GM19463 (cell line): Measurements from ENCODE around the gene CNOT10.
"Not testable (repeated sequence)": the region's sequence is repeated elsewhere in the genome, so short reads cannot be mapped to it uniquely, and the experiment has no call there.

Experiments used
- ATAC-seq: cut with Tn5 transposase; IDR thresholded peaks from one replicate; pipeline ENCODE4 v1.9.1; 2021; ENCODE audit warnings: mild to moderate bottlenecking, moderate library complexity; ENCODE audit not compliant: unreplicated experiment

CNOT10 gene, protein sequence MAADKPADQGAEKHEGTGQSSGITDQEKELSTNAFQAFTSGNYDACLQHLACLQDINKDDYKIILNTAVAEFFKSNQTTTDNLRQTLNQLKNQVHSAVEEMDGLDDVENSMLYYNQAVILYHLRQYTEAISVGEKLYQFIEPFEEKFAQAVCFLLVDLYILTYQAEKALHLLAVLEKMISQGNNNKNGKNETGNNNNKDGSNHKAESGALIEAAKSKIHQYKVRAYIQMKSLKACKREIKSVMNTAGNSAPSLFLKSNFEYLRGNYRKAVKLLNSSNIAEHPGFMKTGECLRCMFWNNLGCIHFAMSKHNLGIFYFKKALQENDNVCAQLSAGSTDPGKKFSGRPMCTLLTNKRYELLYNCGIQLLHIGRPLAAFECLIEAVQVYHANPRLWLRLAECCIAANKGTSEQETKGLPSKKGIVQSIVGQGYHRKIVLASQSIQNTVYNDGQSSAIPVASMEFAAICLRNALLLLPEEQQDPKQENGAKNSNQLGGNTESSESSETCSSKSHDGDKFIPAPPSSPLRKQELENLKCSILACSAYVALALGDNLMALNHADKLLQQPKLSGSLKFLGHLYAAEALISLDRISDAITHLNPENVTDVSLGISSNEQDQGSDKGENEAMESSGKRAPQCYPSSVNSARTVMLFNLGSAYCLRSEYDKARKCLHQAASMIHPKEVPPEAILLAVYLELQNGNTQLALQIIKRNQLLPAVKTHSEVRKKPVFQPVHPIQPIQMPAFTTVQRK

DNA sequence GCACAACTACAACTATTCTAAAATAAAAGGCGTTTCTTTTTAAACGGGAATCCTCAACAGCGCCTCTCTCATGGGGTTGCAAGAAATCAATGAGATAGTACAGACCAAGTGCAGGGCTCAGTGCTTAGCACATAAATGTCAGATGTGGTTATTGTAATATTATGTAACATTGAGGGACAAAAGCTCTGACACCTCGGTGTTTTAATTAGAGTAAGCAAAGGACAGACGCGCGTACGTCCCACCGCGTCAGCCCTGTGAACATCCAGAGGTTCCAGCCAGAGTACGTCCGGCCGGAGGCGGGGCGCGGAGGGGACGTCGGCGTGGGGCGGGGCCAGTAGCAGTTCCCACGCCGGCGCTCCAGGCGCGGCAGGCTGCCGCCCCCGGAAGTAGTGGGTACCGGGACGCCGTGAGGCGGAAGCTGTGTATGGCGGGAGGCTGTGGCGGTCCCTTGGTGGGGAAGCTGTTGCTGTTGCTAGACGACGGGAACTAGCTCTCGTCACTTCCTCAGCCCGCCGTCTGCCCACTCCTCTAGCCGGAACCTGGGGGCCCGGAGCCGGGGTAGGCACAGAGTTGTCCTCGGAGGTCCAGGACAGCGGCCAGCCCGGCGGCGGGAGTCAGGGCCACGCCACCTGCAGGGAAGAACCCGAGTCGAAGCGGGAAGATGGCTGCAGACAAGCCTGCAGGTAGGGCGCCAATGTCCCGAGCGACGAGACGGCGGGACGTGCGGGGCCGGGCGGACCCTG is at the start of gene CNOT10:
Gene CNOT10, plus strand, starts transcription at position 389 of the 743 bp plus-strand sequence. Its CDS starts 273 bp downstream, at position 662.
- peak; percentile 97 for ATAC-seq

DNA sequence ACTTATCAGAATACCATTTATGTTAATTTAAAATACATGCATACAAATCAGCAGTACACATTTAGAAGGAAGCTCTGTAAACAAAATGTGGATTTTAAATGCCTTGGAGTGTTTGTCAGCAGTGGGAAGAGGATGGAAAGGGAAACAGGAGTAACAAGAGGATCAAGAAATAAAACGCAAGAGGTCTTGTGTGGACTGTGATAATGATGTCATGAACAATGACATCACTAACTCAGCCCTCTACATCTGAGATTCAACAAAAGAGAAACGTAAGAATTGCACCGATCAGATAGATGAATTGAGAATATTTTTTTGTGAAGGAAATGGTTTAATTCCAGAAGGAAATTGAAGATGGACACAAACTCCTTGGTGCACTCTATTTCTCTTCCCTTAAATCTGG is 44.0 kb upstream of the CNOT10 start:
- no peak for ATAC-seq

DNA sequence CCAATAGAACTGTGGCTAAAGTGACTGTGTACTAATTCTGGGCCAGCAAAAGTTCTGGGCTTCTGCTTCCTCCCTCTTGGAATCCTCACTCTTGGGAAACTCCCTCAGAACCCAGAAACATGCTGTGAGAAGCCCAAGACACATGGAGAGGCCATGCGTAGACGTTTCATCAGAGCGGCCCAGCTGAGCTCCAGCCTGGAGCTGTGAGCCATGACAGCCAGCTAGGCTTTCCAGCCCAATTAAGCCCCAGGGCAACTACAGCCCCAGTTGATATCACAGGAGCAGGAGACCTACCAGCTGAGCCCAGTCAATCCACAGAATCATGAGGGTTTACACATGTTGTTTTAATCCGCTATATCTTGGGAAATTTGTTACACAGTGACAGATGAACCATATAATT is 43.6 kb upstream of the CNOT10 start:
- no peak for ATAC-seq

DNA sequence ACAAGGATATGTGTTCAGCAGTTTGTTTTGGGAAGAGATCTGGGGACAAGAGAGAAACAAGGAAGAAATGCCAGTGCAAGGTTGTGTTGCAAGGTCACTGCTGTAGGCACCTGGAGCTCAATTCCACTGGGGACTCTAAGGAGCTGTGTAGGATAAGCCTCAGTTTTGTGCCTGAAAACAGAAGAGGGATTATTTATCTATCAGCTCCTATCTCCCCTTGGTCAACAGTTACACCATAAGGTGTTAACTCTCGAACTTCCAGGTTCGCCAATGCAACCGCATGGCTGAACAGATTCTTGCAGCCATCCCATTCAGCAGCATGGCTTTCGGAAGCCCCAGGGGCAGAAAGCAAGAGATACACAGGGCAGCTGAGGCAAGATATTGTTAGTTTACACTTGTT is 41.6 kb upstream of the CNOT10 start:
- no peak for ATAC-seq

DNA sequence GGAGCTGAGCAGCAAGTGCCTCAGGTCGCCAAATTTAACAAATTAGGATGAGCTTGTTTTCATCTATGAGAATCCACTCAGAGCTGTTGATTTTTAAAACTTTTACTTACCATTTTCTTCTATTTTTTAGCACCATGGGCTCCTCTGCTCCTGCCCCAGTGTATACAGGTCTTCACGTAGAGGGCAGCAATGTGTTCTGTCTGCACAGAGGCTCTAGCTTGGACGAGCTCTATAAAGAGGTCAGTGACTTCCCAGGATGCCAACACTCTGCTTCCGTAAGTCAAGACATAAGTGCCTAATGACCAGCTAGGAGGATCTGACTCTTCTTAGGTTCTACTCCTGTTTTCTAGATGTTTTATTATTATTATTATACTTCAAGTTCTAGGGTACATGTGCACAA is 41.2 kb upstream of the CNOT10 start:
- ATAC-seq, result no peak

DNA sequence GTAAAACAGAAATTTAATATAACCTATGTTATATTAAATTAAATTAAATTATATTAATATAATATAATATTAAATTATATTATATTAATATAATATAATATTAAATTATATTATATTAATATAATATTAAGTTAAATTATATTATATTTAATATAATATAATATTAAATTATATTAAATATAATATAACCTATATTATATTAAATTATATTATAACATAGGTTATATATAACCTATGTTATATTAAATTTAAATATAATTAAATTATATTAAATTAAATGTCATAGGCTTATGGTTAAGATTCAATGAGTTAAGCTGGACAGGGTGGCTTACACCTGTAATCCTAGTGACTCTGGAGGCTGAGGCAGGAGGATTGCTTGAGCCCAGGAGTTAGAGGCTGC is 40.6 kb upstream of the CNOT10 start:
- ATAC-seq, result no peak

DNA sequence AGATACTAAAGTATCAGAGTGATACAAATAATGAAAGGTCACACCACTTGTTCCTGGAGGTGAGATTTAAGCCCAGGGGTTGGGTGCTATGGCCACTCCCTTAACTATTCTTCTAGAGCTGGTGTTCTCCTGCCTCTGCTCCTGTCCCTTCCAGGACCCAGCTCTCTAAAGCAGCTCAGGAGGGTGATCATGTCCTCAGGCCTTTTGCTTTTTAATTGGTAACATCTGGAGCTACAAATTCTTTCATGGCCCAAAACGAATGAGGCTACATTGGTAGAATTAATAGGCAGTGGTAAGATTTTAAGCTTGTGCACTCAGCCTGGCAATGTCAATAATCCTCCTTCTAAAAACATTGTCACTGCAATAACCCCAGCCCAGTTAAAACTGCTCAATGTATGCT is 38.2 kb upstream of the CNOT10 start:
- ATAC-seq, result no peak

DNA sequence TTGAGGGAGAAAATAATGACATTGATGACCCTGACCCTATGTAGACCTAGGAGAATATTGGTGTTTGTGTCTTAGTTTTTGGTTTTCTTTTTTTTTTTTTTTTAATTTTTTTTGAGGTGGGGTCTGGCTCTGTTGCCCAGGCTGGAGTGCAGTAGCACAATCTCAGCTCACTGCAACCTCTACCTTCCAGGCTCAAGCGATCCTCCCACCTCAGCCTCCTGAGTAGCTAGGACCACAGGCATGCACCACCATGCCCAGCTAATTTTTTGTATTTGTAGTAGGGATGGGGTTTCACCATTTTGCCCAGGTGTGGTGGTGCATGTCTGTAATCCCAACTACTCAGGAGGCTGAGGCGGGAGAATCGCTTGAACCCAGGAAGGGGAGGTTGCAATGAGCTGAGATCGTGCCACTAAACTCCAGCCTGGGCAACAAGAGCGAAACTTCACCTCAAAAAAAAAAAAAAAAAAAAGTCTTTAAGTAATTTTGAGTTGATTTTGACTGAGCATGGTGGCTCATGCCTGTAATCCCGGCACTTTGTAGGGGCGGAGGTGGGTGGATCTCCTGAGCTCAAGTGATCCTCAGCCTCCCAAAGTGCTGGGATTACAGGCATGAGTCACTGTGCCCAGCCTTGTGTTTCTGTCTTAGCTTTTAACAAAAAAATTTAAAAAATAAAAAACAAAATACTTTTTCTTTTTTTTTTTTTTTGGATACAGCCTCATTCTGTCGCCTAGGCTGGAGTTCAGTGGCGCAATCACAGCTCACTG is 32.5 kb upstream of the CNOT10 start:
- not testable (repeated sequence) for ATAC-seq

DNA sequence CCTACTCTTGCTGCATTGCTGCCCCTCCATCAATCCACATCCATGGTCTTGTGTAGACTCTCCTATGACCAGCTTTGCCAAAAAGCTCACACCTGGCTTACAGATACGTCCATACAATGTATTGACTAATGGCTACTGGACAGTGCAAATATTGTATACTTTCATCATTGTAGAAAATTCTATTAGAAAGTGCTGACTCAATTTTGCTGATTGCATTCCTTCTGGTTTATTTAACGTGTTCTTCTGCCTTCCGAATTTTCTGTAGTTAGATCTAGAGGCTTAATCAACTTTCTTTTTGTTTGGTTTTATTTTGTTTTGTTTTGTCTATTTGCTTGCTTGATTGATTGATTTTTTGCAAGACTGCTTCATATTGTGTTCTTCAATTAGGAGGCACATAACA is 29.8 kb upstream of the CNOT10 start:
- ATAC-seq, result no peak

DNA sequence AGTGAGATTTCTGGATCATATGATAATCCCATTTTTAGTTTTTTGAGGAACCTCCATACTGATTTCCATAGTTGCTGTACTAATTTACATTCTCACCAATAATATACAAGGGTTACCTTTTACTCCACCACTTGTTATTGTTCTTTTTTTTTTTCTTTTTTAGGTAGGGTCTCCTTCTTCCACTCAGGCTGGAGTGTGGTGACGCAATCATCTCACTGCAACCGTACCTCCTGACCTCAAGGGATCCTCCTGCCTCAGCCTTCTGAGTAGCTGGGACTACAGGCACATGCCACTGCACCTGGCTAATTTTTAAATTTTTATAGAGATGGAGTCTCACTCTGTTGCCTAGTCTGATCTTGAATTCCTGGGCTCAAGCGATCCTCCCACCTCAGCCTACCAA is 24.4 kb upstream of the CNOT10 start:
- ATAC-seq, result no peak

DNA sequence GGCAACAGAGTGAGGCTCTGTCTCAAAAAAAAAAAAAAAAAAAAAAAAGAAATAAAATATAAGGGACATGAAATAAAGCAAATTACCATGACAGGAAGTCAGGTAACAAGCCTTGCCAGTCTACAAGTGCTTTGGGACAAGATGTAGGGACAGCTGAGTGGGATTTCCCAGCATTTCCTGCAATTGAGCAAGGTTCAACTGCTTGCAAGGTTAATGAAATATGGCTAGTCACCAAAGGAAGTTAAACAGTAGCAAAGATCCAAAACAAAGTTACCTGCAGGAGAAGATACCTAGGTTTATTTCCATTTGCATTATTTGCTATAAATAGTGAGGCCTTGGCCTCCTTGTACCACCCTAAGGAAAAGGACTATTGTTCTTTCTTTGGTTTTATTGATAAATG is 22.3 kb upstream of the CNOT10 start:
- no peak for ATAC-seq

DNA sequence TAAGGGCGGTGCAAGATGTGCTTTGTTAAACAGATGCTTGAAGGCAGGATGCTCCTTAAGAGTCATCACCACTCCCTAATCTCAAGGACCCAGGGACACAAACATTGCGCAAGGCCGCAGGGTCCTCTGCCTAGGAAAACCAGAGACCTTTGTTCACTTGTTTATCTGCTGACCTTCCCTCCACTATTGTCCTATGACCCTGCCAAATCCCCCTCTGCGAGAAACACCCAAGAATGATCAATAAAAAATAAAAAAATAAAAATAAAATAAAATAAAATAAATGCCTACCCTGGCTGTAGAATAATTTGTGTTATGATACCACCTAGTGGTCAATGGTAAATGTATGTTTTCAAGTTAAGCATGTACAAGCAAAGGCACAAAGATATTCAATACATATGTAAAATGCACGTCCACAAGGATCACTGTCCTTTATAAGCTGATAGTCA is 20.3 kb upstream of the CNOT10 start:
- ATAC-seq, result not testable (repeated sequence)

DNA sequence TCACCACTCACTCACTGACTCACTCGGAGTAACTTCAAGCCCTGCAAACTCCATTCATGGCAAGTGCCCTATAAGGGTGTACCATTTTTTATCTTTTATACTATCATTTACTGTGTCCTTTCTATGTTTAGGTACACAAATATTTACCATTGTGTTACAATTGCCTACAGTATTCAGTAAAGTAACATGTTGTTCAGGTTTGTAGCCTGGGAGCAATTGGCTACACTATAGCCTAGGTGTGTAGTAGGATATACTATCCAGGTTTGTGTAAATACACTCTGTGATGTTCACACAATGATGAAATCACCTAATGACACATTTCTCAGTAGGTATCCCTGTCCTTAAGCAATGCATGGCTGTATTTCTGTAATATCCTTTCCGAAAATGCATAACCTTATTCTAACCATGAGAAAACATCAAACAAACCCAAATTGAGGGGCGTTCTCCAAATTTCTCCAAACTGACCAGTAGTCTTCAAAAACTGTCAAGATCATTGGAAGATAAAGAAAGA is 17.9 kb upstream of the CNOT10 start:
- no peak for ATAC-seq

DNA sequence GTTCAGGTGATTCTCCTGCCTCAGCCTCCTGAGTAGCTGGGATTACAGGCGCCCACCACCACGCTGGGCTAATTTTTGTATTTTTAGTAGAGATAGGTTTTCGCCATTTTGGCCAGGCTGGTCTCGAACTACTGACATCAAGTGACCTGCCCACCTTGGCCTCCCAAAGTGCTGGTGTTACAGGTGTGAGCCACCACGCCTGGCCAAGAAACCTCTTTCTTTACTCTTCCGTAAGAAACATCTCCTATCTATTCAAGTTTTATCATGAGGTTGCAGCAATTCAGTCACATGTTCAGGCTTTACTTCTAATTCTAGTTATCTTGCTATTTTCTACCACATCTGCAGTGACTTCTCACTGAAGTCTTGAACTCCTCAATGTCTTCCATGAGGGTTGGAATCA is 15.8 kb upstream of the CNOT10 start:
- ATAC-seq, result not testable (repeated sequence)

DNA sequence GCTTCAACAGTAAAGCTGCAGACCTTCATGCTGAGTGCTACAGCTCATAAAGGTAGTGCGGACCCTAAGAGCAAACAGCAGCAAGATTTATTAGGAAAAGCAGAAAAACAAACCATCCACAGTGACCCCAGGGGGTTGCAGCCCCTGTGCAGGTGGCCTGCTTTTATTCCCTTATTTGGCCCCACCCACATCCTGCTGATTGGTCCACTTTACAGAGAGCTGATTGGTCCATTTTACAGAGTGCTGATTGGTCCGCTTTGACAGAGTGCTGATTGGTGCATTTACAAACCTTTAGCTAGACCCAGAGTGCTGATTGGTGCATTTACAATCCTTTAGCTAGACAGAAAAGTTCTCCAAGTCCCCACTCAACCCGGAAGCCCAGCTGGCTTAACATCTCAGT is 11.3 kb upstream of the CNOT10 start:
- not testable (repeated sequence) for ATAC-seq

DNA sequence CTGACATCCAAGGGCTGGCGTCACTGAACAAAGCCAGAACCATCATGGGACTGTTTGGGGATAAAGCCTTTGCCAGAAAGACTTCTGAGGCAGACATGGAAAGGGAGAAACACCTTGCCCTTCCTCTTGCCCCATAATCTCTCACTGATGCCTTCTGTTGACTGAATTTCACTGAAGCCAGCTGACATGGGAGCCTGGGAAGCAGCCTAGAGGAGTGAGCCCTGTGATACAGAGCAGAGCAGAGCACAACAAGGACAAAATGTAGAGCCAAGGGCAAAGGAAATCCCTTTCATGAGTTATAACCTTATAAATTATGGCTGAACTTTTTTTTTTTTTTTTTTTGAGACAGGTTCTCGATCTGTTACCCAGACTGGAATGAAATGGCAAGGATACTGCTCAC is 9.8 kb upstream of the CNOT10 start:
- ATAC-seq, result no peak

DNA sequence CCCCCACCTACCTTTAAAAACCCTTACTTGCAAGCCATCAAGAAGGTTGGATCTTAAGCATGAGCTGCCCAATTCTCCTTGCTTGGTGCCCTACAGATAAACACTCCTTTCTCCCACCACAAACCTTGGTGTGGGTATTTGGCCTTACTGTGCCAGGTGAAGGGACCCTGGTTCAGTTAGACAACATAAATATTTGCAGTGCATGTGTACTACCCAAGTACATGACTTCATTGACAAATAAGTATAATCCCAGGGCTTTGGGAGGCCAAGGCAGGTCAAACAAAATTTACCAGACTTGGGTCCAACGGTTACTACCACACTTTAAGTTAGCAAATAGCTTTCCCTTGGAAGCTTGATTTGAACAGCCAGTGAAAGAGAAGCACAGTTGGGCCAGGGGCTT is 9.3 kb upstream of the CNOT10 start:
- no peak for ATAC-seq

DNA sequence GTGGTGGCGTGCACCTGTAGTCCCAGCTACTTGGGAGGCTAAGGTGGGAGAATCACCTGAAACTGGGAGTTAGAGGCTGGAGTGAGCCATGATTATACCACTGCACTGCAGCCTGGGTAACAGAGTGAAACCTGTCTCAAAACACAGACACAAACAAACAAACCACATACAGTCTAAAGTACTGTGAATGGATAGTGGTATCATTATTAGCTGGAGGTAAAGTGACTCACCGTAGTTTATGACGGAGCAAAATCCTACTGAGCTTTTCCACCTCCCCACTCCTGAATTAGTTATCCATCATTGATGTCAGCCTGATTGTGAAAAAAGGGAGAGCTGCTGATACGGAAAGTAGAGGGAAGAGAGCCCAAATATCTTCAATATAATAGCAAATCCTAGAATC is 3.2 kb upstream of the CNOT10 start:
- ATAC-seq, result no peak

DNA sequence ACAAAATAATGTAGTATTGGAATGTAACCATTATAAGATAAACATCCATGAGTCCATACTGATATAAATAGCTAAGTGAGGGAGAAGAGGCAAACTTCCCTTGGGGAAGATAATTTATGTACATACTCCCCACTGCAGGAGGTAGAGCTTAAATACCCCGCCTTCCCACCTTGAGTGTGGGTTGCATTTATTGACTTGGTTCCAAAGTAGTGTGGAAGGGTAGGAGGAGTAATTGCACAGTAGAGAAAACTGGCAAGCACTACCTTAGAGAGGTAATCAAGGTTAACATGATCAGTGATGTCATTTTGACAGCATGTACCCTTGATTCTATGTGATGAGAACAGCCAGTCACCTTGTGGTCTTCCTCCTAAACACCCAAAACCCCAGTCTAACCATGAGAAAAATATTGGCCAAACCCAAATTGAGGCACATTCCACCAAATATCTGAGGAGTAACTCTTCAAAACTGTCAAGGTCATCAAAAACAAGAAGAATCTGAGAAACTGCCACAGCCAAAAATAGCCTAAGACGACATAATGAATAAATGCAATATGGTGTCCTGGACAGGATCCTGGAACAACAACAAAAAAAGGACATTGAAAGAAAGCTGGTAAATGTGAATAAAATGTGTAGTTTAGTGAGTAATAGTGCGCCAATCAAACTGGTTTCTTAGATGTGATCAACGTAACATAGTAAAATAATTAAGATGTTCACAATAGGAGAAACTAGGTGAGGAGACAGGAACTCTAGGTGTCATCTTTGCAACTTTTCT is 774 bp upstream of the CNOT10 start:
- ATAC-seq, result no peak
